Measurements from ENCODE around the gene GPR132. TPM values are rescaled to one million over a fixed set of nuclear protein-coding genes. Genes with fewer than 3 reads are reported as not detected.
"Not testable (repeated sequence)": the region's sequence is repeated elsewhere in the genome, so short reads cannot be mapped to it uniquely, and the experiment has no call there.

GPR132 gene
- total RNA-seq, 3 donors from 2014 or later (not counting 1 experiment from before 2014, with no cell fraction given): 18.2 to 30.3 (median 26.7) TPM

GRCh38 chr14:105041841-105042765 lies 23.1 kb downstream of the GPR132 start:
- intact Hi-C loops (cut with micrococcal nuclease): no loop called here
- Mint-ChIP-seq H3K27ac (no peak overlapping the region), H3K4me3 (no peak overlapping the region), H3K27me3 (ENCODE audit: low read depth in 2 of 2) (no peaks in the 10 kb centered on the region), H3K4me1 (peaks cover 13 to 14% of the 10 kb centered on the region in 2 donors), H3K36me3 (no peaks in the 10 kb centered on the region), H3K9me3 (no peaks in the 10 kb centered on the region)
- Histone ChIP-seq H3K27me3 (ENCODE audit: control insufficient read depth, insufficient read depth, low read length) (no peaks in the 10 kb centered on the region), H3K4me3 (ENCODE audit: low read length) (no peak overlapping the region), H3K9me3 (ENCODE audit: control insufficient read depth, insufficient read depth, low read length) (no peaks in the 10 kb centered on the region), H3K36me3 (ENCODE audit: control insufficient read depth, insufficient read depth, low read length) (no peaks in the 10 kb centered on the region), H3K27ac (ENCODE audit: low read length) (no peak overlapping the region), H3K4me1 (ENCODE audit: control insufficient read depth, insufficient read depth, low read length) (peaks cover 11% of the 10 kb centered on the region)
- DNase-seq (no peak), ATAC-seq (no peak)
- TF ChIP-seq, protein P1, sequence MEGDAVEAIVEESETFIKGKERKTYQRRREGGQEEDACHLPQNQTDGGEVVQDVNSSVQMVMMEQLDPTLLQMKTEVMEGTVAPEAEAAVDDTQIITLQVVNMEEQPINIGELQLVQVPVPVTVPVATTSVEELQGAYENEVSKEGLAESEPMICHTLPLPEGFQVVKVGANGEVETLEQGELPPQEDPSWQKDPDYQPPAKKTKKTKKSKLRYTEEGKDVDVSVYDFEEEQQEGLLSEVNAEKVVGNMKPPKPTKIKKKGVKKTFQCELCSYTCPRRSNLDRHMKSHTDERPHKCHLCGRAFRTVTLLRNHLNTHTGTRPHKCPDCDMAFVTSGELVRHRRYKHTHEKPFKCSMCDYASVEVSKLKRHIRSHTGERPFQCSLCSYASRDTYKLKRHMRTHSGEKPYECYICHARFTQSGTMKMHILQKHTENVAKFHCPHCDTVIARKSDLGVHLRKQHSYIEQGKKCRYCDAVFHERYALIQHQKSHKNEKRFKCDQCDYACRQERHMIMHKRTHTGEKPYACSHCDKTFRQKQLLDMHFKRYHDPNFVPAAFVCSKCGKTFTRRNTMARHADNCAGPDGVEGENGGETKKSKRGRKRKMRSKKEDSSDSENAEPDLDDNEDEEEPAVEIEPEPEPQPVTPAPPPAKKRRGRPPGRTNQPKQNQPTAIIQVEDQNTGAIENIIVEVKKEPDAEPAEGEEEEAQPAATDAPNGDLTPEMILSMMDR (IDR thresholded peaks at IDR 0.05): no peak
- 88% methylated on average over 28 of the region's 28 CpGs for WGBS (ENCODE audit: insufficient coverage)

DNA sequence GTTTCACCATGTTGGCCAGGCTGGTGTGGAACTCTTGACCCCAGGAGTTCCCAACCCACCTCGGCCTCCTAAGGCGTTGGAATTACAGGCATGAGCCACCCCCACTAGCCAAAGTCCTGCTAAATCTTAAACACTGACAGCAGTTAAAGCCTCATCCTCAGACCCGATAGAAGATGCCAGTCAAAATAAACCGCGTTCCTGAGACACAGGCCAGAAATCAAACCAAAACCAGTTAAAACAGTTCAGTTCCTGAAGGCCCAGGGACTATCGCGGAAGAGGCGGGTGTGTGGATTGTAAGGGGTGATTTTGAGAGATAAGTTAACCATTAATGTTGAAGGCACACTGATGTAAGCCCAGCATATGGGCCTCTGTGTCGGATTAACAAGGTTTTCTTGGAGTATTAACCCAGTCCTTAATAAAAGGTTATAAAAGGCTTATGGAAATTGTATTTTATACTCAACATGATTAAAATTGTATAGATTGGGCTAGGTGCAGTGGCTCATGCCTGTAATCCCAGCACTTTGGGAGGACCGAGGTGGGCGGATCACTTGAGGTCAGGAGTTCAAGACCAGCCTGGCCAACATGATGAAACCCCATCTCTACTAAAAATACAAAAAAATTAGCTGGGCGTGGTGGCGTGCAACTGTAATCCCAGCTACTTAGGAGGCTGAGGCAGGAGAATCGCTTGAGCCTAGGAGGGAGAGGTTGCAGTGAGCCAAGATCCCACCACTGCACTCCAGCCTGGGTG lies 25.6 kb downstream of the GPR132 start:
- H3K36me3 ChIP-seq (ENCODE audit: control insufficient read depth, insufficient read depth, low read length): no peaks in the 10 kb centered on the region
- no peaks in the 10 kb centered on the region for H3K4me1 ChIP-seq (ENCODE audit: control insufficient read depth, insufficient read depth, low read length)
- intact Hi-C loops (cut with micrococcal nuclease): no loop called here
- Mint-ChIP-seq H3K36me3 (no peaks in the 10 kb centered on the region), H3K4me1 (peaks cover 2% of the 10 kb centered on the region in 2 donors), H3K9me3 (no peaks in the 10 kb centered on the region), H3K27ac (no peak overlapping the region), H3K27me3 (ENCODE audit: low read depth in 2 of 2) (no peaks in the 10 kb centered on the region), H3K4me3 (no peak overlapping the region)
- H3K9me3 ChIP-seq (ENCODE audit: control insufficient read depth, insufficient read depth, low read length): no peaks in the 10 kb centered on the region
- H3K27ac ChIP-seq (ENCODE audit: low read length): no peak overlapping the region
- no peak for DNase-seq
- no peak overlapping the region for H3K4me3 ChIP-seq (ENCODE audit: low read length)
- no peak for ATAC-seq
- TF ChIP-seq, protein P1 (IDR thresholded peaks at IDR 0.05): no peak
- WGBS (ENCODE audit: insufficient coverage): 83% methylated on average over 12 of the region's 14 CpGs
- H3K27me3 ChIP-seq (ENCODE audit: control insufficient read depth, insufficient read depth, low read length): no peaks in the 10 kb centered on the region

DNA sequence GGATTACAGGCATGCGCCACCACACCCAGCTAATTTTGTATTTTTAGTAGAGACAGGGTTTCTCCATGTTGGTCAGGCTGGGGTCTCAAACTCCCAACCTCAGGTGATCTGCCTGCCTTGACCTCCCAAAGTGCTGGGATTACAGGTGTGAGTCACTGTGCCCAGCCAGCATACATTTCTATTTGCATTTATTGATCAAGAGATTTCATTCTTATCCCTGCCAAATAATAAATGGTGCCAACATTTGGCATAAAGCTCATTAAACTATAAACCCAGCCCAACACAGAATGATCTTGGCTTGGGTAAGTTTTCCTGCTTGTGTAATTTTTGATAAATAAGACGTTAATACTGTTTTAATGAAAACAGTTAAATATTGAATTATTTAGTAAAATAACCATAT lies 29.6 kb downstream of the GPR132 start:
- H3K9me3 ChIP-seq (ENCODE audit: control insufficient read depth, insufficient read depth, low read length); intact Hi-C loops (cut with micrococcal nuclease); DNase-seq; ATAC-seq; H3K9me3 Mint-ChIP-seq; H3K36me3 ChIP-seq (ENCODE audit: control insufficient read depth, insufficient read depth, low read length); H3K27me3 ChIP-seq (ENCODE audit: control insufficient read depth, insufficient read depth, low read length); H3K36me3 Mint-ChIP-seq; H3K4me3 ChIP-seq (ENCODE audit: low read length); H3K27ac Mint-ChIP-seq; H3K27me3 Mint-ChIP-seq (ENCODE audit: low read depth in 2 of 2); H3K27ac ChIP-seq (ENCODE audit: low read length); H3K4me3 Mint-ChIP-seq: not testable (repeated sequence)
- H3K4me1 Mint-ChIP-seq: peaks cover 21 to 23% of the 10 kb centered on the region in 2 donors
- WGBS (ENCODE audit: insufficient coverage): 100% methylated on average over 1 of the region's 2 CpGs
- peaks cover 13% of the 10 kb centered on the region for H3K4me1 ChIP-seq (ENCODE audit: control insufficient read depth, insufficient read depth, low read length)
